Activated effector memory CD4-positive, alpha-beta T cell treated with Interleukin-2 at 50 U/mL for 16 hours (primary cell): ENCODE results near the gene ARHGAP18.

ENCODE experiments used
- DNase-seq: peaks from one replicate; pipeline ENCODE4 v3.0.0-alpha.2; 2020

Gene ARHGAP18

DNA sequence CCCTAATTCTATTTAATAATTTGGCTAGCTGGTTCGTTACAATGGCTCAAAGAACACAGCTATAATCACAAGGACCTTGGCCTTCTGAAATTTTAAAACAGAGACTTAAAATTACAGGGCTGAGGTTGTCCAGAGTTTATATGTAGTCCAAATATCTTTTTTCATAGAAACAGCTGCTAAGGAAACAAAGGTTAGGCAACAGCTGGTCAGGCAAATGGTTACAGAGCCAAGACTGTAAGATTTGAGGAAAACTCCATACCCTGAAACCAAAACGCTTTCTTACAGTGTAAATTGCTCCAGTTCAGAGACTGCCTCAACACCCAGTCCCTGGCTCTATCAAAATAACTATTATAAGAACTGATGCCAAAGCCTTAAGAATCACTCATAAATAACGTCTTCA, 9.7 kb upstream of the ARHGAP18 start:
- DNase-seq = no peak

DNA sequence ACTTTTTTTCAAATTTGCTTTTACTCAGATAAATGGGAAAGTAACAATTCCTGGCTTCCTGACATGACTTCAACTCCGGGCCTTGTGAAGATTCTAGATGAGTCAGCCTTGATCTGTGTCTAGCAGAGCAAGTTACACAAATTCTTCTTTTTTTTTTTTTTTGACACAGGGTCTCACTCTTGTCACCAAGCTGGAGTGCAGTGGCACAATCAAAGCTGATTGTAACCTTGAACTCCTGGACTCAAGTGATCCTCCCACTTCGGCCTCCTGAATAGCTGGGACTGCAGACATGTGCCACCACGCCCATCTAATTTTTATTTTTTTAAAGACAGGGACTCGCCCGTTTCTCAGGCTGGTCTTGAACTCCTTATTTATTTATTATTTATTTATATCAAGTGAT, 7.3 kb upstream of the ARHGAP18 start:
- DNase-seq = no peak

- no peak for DNase-seq
These were observed 3.9 kb upstream of the ARHGAP18 start for GRCh38 chr6:129713806-129714333.

GRCh38 chr6:129711271-129711631, 1.3 kb upstream of the ARHGAP18 start:
- DNase-seq = no peak

DNA sequence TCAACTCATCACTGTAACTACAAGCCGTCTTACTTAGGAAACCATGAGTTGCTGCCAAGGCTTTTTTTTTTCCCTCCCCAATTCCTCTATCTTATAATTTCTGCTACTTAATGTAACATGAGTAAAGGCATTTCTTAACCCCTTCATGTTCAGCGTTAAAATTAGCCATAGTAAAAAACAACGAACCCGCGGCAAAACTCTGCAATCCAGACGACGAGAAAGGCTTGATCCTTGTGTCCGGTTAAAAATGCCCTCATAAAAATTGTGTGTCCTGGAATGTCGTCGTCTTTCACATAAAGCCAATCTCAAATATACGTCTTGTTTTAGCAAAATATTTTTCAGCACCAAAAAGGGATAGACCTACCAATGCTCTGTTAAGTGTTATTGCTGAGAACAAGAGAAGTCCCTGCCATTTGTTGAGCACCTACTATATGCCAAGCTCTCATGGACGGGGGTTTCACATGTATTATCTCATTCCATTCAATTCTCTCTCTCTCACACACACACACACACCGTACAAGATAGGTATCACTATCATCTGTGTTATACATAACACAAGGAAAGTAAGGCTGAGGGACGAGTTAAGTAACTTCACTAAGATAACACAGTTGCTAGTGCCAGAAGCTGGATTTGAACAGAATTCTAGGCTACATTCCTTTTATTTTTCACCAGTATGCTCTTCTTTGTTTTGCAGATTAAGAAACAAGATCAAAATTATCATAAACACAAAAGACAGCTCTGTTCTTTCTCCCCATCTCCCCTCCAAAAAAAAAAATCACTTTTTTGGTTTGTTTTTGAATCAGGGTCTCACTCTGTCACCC, 683 bp upstream of the ARHGAP18 start:
- no peak for DNase-seq

- no peak for DNase-seq
These were observed 695 bp downstream of the ARHGAP18 start for GRCh38 chr6:129709196-129709768.

DNA sequence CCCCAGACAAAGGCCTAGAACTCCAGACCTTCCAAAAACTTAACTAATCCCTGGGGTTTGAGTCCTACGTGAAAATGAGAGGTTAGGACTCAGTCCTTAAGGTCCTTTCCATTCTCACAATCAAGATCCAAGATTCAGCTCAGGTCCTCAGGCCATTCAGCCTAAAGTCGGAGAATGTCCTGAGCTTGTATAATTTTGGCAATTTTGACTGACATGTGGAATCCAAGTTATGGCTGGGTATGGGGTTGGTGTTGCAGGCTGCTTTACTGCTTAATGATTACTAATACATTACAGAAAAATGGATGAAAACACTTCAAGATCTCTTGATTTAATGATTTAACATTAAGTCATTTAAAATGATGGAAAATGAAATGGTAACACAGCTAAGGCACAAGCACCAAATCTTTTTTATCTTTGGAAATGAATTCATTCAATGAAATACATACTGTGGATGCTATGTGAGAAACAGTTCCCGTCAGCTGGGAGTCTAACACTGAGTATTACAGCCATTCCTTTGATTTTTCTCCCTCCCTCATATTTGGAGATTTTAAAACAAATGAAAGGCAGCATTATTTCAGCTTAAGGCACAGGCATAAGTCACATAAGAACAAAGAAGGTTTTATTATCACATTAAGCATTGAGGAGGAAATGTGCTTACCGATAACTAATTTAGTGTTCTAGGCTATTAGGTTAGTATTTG, 1.3 kb downstream of the ARHGAP18 start:
- no peak for DNase-seq

GRCh38 chr6:129707882-129708495, 2.0 kb downstream of the ARHGAP18 start:
- no peak for DNase-seq

DNA sequence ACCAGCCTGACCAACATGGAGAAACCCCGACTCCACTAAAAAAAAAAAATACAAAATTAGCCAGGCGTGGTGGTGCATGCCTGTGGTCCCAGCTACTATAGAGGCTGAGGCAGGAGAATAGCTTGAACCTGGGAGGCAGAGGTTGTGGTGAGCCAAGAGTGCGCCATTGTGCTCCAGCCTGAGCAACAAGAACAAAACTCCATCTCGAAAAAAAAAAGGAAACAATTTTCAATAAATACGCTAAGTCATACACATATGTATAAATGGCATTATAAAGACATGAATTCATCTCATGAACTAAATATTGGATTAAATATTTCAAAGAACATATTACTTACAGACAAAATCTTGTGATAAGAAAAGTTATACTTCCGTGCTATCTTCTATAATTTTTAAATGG, 2.9 kb downstream of the ARHGAP18 start:
- DNase-seq = no peak

DNA sequence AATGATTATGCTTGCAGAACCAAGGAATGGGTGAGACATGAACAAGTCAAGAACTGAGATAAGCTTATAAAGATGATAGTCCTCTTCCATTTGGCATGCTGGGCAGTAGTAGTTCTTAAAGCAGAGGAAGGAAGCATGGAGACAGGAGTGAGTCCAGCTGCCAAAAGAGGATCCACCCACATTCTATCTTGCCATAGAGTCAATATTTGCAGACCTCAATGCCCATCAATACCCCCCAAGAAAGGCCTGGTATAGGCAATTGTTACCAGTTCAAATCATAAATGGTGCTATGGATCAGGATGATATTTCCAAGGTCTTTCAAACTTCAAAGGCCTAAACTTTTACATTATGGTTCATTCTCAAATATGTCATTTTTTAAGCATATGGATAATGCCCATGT, 4.8 kb downstream of the ARHGAP18 start:
- DNase-seq = no peak

- DNase-seq = no peak
These were observed 5.3 kb downstream of the ARHGAP18 start for GRCh38 chr6:129704708-129705107.

DNA sequence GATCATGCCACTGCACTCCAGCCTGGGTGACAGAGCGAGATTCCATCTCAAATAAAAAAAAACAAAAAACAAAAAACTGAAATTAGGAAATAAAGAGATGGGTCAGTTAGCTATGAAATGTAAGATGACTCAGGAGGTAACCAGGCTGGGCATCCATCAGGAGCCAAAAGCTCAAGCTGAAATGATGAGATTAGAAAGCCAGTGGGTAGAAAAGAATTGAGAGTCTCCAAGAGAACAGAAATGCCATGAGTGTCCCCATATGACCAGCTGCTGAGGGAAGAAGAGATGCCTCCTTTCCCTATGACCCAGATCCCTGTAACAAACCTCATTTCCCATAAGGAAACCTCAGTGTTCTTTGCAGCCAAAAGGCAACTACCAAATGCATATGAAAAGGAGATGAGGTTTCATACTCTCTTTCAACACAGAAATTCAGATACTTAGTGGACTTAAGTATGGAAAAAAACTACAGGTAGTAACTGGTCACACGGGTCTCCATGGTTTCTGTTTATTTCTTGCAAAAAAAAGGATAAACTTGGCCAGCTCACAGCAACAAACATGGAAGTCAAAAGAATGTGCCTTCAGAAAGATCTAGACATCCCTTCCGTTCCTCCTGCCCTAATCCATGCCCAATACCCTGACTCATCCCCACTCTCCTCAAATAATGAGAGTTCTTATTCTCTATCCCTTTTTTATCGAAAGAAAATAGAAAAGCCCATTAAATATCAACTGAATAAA, 8.1 kb downstream of the ARHGAP18 start:
- no peak for DNase-seq

DNA sequence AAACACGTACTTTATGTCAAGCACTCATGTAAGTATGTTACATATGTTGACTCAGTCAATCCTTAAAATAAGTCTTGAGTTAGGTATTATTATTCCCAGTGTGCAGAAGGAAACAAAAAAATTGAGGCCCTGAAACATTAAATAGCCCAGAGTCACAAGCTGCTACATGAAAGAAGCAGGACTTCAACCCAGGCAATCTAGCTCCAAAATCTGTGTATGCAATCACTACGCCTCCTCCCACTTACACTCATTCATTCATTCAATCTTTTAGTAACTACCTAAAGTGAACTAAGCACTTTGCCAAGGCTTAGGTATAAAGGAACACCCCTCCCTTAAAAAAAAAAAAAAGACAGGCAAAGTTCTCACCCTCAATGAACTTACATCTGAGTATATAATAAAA, 9.3 kb downstream of the ARHGAP18 start:
- DNase-seq = no peak

GRCh38 chr6:129699659-129700058, 10.3 kb downstream of the ARHGAP18 start:
- DNase-seq = no peak

GRCh38 chr6:129698430-129698829, 11.5 kb downstream of the ARHGAP18 start:
- DNase-seq = no peak

DNA sequence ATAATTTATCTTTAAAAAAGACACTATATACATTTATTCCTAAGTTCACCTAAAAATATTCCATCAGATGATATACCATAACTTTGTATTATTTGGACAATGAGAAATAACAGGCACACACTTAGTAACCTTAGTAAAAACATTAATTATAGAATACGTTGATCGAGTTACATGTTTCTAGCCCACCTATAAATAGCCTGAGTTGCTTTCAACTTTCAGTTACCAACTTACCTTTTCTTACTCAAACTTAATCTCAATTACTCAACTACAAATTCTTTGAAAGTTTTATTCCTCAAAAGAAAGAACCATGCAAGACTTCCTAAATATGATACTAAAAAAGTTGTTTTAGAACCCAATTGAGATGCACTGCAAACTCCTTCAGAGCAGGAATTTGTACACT, 12.2 kb downstream of the ARHGAP18 start:
- DNase-seq = no peak

DNA sequence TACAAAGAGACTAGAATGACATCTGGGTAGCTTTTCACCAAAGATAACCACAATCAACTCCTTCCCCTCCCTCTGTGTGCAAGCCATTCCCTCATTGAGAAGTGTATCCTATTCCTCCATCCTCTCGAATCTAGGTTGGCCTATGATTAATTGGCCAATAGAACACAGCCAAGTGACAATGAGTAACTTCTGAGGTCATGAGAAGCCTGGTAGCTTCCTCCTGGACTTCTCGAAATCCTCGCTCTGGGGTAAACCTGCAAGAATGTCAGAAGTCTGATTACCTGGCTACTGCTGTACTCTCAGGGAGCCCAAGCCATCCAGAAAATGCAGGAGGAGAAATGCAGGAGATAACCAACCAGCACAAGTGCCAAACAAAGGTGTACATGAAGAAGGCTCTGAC, 13.1 kb downstream of the ARHGAP18 start:
- DNase-seq = no peak

DNA sequence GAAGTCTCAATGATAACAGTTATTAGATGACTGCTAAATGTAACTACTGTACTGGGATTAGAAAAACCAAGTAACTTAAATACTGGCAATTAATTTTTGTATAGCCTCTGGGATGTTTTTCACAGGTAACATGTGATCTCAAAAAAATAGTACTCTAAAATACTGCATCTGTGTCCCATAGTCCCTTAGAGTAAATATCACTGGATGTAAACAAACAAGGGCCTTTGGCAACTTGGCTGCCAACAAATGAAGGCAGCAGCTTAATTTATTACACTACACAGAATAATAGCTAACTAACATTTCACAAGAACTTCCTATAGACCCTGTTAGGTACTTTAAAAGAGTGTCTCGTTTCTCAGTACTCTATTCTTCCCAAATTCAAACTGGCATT, 14.0 kb downstream of the ARHGAP18 start:
- no peak for DNase-seq

- DNase-seq = no peak
These were observed 14.5 kb downstream of the ARHGAP18 start for GRCh38 chr6:129695373-129696027.

DNA sequence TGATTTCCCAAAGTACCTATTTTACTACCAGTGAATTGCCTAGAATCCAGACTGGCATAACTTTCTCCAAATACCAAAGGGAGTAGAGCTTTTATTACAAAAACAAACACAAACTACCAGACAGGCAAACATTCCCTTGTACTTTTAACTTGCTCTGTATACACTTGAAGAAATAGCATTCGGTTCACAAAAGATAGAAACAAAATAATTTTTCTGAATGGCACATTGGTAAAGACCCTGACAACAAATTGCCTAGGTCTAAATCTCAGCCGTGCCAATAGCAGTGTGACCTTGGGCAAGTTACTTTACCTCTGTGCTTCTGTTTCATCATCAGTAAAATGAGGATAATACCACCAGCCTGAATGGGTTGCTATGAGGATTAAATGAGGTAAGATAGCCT, 15.9 kb downstream of the ARHGAP18 start:
- DNase-seq = no peak

GRCh38 chr6:129692467-129692866, 17.5 kb downstream of the ARHGAP18 start:
- DNase-seq = no peak

- no peak for DNase-seq
These were observed 18.3 kb downstream of the ARHGAP18 start for GRCh38 chr6:129691709-129692108.
